GM12892 (cell line): ENCODE results near the gene FCSK.
"Not testable (repeated sequence)": the region's sequence is repeated elsewhere in the genome, so short reads cannot be mapped to it uniquely, and the experiment has no call there.

ENCODE experiments used
- DNase-seq: peaks from one replicate; pipeline ENCODE4 v3.0.0; 2011; ENCODE audit not compliant: insufficient read length
- FAIRE-seq: peaks from 2 replicates; lab custom pipeline; 2011; peaks lifted over from hg19 to GRCh38; lab: Jason Lieb, UNC
- POLR2A ChIP-seq: IDR thresholded peaks from 2 replicates; pipeline ENCODE4 v1.6.1; 2011; ENCODE audit warnings: low read depth, low read length, control low read depth
- POLR2AphosphoS5 ChIP-seq: IDR thresholded peaks from 2 replicates; pipeline ENCODE4 v1.6.1; 2011; ENCODE audit warnings: low read depth, low read length, control low read depth
- TAF1 ChIP-seq: IDR thresholded peaks from 2 replicates; pipeline ENCODE4 v1.6.1; 2011; ENCODE audit warnings: low read depth, mild to moderate bottlenecking, control low read depth, low read length, borderline replicate concordance

FCSK gene

DNA sequence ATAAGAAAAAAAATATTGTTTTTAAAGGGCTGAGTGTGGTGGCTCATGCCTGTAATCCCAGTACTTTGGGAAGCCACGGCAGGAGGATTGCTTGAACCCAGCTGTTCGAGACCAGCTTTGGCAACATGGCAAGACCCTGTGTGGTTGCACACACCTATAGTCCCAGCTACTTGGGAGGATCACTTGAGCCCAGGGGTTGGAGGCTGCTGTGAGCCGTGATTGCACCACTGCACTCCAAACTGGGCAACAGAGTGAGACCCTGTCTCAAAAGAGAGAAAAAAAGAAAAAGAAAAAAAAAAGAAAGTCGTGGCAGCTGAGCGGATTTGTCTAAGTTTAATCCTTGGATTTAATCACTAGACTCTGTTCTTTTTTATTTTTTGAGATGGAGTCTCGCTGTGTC is 6.3 kb upstream of the FCSK start:
- TF ChIP-seq TAF1 (no peak), POLR2A (no peak), POLR2AphosphoS5 (no peak)
- no peak for DNase-seq

DNA sequence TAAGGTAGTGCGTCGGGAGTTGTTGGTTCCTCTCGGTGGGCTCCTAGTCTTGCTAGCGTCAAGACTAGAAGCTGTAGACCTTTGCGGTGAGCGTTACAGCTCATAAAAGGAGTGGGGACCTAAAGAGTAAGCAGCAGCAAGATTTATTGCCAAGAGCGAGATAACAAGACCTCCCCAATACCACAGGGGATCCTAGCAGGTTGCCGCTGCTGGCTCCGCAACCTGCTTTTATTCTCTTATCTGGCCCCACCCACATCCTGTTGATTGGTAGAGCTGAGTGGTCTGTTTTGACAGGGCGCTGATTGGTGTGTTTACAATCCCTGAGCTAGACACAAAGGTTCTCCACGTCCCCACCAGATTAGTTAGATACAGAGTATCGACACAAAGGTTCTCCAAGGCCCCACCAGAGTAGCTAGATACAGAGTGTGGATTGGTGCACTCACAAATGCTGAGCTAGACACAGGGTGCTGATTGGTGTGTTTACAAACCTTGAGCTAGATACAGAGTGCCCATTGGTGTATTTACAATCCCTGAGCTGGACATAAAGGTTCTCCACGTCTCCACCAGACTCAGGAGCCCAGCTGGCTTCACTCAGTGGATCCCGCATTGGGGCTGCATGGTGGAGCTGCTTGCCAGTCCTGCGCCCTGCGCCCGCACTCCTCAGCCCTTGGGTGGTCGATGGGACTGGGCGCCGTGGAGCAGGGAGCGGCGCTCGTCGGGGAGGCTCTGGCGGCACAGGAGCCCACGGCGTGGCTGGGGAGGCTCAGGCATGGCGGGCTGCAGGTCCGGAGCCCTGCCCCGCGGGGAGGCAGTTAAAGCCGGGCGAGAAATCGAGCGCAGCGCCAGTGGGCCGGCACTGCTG is 4.0 kb upstream of the FCSK start:
- FAIRE-seq, DNase-seq: not testable (repeated sequence)

More for the DNA sequence above, 6.3 kb upstream of the FCSK start:
- FAIRE-seq = no peak

DNA sequence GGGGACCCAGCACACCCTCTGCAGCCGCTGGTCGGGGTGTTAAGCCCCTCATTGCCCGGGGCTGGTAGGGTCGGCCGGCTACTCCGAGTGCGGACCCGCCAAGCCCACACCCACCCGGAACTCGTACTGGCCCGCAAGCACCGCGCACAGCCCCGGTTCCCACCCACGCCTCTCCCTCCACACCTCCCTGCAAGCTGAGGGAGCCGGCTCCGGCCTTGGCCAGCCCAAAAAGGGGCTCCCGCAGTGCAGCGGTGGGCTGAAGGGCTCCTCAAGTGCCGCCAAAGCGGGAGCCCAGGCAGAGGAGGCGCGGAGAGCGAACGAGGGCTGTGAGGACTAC is 3.4 kb upstream of the FCSK start:
- FAIRE-seq, DNase-seq: not testable (repeated sequence)

DNA sequence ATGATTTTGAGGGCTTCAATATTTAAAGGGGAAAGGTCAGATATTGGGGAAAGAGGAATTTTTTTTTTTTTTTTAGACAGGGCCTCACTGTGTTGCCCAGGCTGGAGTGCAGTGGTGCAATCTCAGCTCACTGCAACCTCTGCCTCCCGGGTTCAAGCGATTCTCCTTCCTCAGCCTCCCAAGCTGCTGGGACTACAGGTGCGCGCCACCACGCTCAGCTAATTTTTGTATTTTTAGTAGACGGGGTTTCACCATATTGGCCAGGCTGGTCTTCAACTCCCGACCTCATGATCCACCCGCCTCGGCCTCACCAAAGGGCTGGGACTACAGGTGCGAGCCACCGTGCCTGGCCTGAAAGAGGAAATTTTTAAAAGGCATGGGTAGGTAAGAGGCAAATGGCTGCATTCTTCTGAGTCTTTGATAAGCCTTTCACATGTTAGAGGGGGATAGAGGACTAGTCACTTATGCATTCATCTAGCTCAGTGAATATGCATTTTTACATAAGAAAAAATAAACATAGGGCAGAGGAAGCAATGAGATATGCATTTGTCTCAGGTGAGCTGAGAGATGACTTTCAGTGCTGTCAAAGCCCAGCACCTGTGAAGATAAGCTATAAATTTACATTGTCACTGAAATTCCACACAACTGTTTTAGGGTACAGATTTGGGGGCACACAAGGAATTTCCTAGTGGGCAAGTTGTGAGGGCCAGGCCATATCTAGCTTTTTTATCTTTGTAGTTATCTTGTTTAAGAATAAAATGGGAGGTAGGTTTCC is 1.1 kb upstream of the FCSK start:
- DNase-seq (no peak), FAIRE-seq (no peak)
- no peak for TF ChIP-seq POLR2AphosphoS5
- TF ChIP-seq POLR2A = no peak
- no peak for TF ChIP-seq TAF1

DNA sequence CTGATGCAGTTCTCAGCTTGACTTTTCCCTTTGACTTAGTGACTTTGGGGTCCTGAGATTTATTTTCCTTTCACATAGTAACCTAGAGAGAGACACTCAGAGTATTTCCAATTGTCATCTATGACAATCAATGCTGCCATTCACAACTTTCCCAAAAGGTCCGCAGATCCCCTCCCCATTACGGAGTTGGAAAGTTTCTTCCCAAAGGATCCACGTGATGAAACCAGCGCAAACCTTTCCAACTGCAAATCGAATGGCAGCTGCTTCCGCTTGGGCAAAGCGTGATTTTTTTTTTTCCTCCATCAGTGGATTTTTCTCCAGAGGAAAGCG is 538 bp upstream of the FCSK start:
- FAIRE-seq = no peak
- TF ChIP-seq POLR2AphosphoS5 (no peak), TAF1 (no peak), POLR2A (no peak)
- no peak for DNase-seq

DNA sequence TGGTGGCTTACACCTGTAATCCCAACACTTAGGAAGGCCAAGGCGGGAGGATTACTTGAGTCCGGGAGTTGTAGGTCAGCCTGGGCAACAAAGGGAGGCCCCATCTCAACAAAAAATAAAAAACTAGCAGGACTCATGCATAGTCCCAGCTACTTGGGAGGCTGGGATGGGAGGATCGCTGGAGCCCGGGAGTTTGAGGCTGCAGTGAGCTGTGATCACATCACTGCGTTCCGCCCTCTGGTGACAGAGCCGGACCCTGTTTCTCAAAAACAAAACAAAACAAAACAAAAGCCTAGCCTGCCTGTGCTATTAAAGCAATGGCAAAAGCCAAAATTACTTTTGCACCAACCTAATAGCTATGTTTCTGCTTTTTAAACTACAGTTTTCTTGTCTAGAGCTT is 1.5 kb downstream of the FCSK start:
- no peak for TF ChIP-seq POLR2AphosphoS5
- no peak for FAIRE-seq
- DNase-seq = no peak

DNA sequence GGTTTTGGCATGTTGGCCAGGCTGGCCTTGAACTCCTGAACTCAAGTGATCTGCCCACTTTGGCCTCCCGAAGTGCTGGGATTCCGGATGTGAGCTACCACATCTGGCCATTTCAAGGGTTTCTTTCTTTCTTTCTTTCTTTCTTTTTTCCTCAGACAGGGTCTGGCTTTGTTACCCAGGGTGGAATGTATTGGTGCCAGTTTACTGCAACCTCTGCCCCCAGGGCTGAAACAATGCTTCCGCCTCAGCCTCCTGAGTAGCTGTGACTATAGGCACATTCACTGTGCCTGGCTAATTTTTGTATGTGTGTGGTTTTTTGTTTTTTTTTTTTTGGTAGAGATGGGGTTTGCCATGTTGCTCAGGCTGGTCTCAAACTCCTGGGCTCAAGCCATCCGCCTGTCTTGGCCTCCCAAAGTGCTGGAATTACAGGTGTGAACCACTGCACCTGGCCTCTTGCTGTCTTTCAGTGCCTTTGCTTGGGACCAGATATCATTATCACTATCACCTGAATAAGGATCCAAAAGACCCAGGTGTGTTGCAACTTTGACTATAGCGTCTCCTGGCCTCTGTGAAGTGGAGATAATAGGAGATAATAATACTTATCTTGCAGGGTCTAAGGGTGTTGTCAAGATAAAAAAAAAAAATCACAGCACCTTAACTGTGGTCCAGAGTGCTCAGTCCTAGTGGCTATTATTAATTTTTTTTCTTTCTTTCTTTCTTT is 3.2 kb downstream of the FCSK start:
- TF ChIP-seq POLR2A (no peak), TAF1 (no peak), POLR2AphosphoS5 (no peak)
- FAIRE-seq (no peak), DNase-seq (no peak)

DNA sequence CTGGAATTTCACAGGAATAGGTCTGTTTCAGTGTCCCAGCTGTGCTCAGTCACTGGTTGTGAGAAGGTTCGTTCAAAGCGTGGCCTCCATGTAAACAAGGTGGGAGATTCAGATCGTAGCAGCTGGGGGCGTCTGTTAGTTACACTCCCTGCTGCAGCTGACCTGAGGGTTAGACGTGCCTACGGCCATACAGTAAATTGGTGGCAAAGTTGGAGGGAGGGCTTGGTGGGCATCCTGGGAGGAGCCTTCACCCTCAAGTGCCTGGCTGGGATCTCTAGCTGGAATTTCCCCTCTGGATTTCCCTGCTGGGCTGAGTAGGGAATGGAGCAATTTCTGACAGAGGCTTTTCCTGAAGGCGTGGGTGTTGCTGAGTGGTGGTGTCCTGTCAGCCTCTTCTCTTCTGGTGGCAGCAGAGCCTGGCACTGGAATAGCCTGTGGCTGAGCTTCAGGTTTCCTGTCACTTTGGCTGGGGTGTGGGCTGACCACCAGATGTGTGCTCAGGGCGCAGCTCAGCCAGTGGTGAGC is 6.4 kb downstream of the FCSK start:
- FAIRE-seq (no peak), DNase-seq (no peak)
- no peak for TF ChIP-seq POLR2AphosphoS5
- no peak for TF ChIP-seq TAF1
- no peak for TF ChIP-seq POLR2A

DNA sequence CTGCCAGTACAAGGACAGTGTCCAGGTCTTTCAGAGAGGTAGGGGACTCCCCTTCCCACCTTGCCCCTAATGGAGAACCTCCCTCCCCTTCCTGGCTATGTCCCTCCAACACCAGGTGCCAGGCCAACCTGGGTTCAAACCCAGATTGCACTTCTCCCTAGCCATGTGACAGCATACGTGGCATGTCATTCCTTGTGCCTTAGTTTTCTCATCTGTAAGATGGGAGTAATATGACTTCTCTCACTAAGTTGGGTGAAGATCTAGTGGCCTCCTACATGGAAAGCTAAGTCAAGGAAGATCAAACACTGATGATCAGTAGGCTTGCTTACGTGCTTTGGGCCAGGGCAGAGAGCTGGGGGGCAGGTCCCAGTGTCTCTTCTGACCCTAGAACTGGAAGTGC is 8.8 kb downstream of the FCSK start:
- FAIRE-seq = no peak
- TF ChIP-seq POLR2AphosphoS5 (no peak), TAF1 (no peak), POLR2A (no peak)
- no peak for DNase-seq

DNA sequence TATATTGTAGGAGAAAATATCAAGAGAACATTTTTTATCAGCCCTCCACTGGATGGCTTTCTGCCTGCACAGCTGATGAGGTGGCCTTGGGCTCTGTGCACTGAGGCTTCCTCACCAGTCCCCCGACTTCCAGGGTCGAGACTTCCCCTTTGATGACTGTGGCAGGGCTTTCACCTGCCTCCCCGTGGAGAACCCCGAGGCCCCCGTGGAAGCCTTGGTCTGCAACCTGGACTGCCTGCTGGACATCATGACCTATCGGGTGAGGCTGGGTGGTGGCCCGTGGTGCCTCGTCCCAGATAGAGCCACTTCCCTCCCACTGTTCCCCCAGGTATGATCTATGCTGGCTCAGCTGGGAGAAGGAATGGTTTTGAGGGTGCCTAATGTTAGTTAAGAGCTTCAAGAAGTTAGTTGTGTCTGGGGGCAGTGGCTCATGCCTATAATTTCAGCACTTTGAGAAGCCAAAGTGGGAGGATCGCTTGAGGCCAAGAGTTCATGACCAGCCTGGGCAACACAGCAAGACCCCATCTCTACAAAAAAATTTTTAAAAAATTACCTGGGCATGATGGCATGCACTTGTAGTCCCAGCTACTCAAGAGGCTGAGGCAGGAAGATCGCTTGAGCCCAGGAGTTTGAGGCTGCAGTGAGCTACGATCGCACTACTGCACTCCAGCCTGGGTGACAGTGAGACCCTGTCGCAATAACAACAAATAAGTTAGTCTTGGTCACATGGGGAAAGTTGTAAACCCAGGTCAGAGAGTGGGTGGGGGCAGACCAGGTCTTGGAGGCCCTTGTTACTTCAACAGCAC is 11.8 kb downstream of the FCSK start:
- DNase-seq (no peak), FAIRE-seq (no peak)
- TF ChIP-seq TAF1 (no peak), POLR2AphosphoS5 (no peak), POLR2A (no peak)

DNA sequence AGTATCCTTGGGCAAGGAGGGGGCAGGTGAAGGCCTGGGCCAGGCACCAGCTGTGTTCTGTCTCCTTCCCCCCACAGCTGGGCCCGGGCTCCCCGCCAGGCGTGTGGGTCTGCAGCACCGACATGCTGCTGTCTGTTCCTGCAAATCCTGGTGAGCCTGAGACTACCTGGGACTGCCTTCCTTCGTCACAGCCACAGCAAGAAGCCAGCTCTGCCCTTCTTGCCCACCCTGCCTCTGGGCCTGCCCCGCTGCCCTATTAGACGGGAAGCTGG is 12.3 kb downstream of the FCSK start:
- FAIRE-seq = no peak
- TF ChIP-seq TAF1 (no peak), POLR2AphosphoS5 (no peak), POLR2A (no peak)
- DNase-seq = no peak

DNA sequence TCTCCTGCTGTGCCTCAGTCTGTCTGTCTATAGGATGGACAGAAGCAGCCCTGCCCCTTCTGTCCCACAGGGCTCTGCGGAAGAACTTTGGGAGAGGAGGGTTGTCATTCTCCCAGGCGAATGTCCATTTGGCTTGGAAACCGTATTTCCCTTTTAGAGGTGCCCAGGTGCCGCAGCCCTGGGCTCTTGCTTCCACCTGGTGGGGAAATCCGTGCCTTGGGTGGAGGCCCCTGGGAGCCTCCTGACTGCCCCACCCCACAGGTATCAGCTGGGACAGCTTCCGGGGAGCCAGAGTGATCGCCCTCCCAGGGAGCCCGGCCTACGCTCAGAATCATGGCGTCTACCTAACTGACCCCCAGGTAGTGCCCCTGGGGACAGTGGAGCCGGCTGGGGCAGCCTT is 12.7 kb downstream of the FCSK start:
- TF ChIP-seq POLR2AphosphoS5 = no peak
- TF ChIP-seq TAF1 = no peak
- TF ChIP-seq POLR2A = no peak
- FAIRE-seq = no peak
- DNase-seq = no peak
